Caco-2 (cell line): ENCODE measurements around the gene EMX1. TPM values are rescaled to one million over a fixed set of nuclear protein-coding genes. Genes with fewer than 3 reads are reported as not detected.

ENCODE experiments used
- BruUV-seq: library from RNA; stranded (reverse); fragments of 400-500 nt; replicated peaks from 2 replicates; lab custom pipeline; 2021; lab: Mats Ljungman, UMichigan
- CTCF ChIA-PET: fragments of 300-600 bp; sonication (Branson Sonifier 250); formaldehyde crosslinking; loops from one replicate; lab custom pipeline; 2022; ENCODE audit warnings: antibody characterized with exemption; lab: Charles Lee
- POLR2A ChIA-PET: fragments of 300-600 bp; sonication (Branson Sonifier 250); formaldehyde crosslinking; loops from one replicate; lab custom pipeline; 2022; ENCODE audit warnings: antibody characterized with exemption; lab: Charles Lee
- DNase-seq, 2 experiments: peaks; one replicate each; pipeline versions ENCODE4 v3.0.0 to v3.0.0-alpha.2; 2020 to 2022
- H3K27me3 ChIP-seq: replicated peaks from 2 replicates; pipeline ENCODE4 v1.6.0; 2011; ENCODE audit warnings: low read length; ENCODE audit not compliant: control insufficient read depth, insufficient read depth
- H3K36me3 ChIP-seq: 2 replicates; pipeline ENCODE4 v1.5.1; 2011; ENCODE audit warnings: low read length; ENCODE audit not compliant: control insufficient read depth, insufficient read depth
- H3K4me1 ChIP-seq: fragments of 250-450 bp; sonication (Bioruptor Pico); 2 replicates; pipeline ENCODE4 v1.5.1; 2020; ENCODE audit warnings: mild to moderate bottlenecking
- H3K4me3 ChIP-seq: 2 replicates; pipeline ENCODE4 v1.5.1; 2011; ENCODE audit warnings: low read depth, mild to moderate bottlenecking, control low read depth, low read length
- H3K9me3 ChIP-seq: fragments of 250-450 bp; sonication (Bioruptor Pico); 2 replicates; pipeline ENCODE4 v1.5.1; 2020; ENCODE audit warnings: mild to moderate bottlenecking, moderate library complexity
- H3K27ac Mint-ChIP-seq: one replicate; pipeline ENCODE4 v1.8.0; 2022; ENCODE audit warnings: mixed read lengths; ENCODE audit not compliant: unreplicated experiment
- H3K27me3 Mint-ChIP-seq: one replicate; pipeline ENCODE4 v1.8.0; 2022; ENCODE audit warnings: mixed read lengths; ENCODE audit not compliant: insufficient read depth, unreplicated experiment
- H3K36me3 Mint-ChIP-seq: one replicate; pipeline ENCODE4 v1.8.0; 2022; ENCODE audit warnings: mild to moderate bottlenecking, mixed read lengths; ENCODE audit not compliant: insufficient read depth, unreplicated experiment
- H3K4me1 Mint-ChIP-seq: one replicate; pipeline ENCODE4 v1.8.0; 2022; ENCODE audit warnings: low read depth, mixed read lengths; ENCODE audit not compliant: unreplicated experiment
- H3K4me3 Mint-ChIP-seq: one replicate; pipeline ENCODE4 v1.8.0; 2022; ENCODE audit warnings: mild to moderate bottlenecking, moderate library complexity, mixed read lengths; ENCODE audit not compliant: unreplicated experiment
- H3K9me3 Mint-ChIP-seq: one replicate; pipeline ENCODE4 v1.8.0; 2022; ENCODE audit warnings: mixed read lengths; ENCODE audit not compliant: unreplicated experiment
- CTCF ChIP-seq, 2 experiments: fragments of 200-600 bp in 1 of 2; IDR thresholded peaks; 1 replicate in 1 of 2; 2 replicates in 1 of 2; pipeline versions ENCODE4 v1.5.1 to v1.8.0; 2011 to 2022; ENCODE audit warnings: antibody characterized with exemption in 1 of 2, control low read depth in 1 of 2, inconsistent platforms in 1 of 2, low read depth in 1 of 2, low read length in 1 of 2, mild to moderate bottlenecking in 1 of 2, moderate library complexity in 1 of 2; ENCODE audit not compliant: insufficient read depth in 1 of 2, severe bottlenecking in 1 of 2, unreplicated experiment in 1 of 2
- intact Hi-C: fragments of 100-400 bp; cut with micrococcal nuclease; formaldehyde crosslinking; loops from one replicate; pipeline ENCODE4 v1.10.0; 2022; ENCODE audit not compliant: unreplicated experiment
- total RNA-seq: library from RNA; stranded (reverse); gene quantifications from 2 replicates; pipeline ENCODE4 v1.2.3, GENCODE V29; 2022

The EMX1 gene
- total RNA-seq, 1 experiment from 2014 or later, result 3.6 TPM

DNA sequence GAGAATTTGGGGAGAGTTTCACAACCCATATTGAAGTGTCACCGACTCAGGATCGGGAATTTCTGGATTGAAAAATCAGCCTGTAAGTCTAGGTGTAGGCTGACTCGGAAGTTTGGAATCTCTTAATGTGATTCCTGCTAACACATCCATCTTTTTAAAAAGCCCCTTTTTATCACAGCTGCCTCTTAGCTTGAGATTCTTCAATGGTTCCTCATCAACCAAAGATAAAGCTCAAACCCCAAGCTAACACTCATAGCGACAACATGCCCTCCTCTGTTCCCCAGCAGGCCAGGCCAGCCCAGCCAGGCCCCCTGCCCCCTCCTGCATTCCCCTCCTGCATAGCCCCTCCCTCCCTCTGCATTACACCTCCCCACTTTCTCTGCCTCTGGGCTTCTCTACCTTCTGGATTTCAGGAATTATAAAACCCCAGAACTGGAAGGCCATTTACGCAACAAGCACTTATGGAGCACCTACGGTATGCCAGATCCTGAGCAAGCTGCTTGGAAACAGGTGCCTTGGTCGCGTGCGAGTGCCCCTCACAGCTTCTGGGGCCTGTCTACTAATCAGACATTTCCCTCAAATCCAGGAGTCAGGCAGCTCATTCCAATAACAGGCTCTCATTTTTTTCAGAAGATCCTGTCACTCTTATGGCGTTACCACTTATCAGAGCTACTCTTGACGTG, 63.4 kb downstream of the EMX1 start:
- POLR2A ChIA-PET, result interaction anchor here (0.7 kb wide), 1 partner anchor 15 kb away, joined by 4 read pairs; no protein-coding TSS in a partner anchor
- Mint-ChIP-seq H3K9me3 (no peaks in the 10 kb centered on the region), H3K27ac (peak overlapping the region; percentile 0), H3K27me3 (no peaks in the 10 kb centered on the region), H3K4me1 (peaks cover 30% of the 10 kb centered on the region), H3K4me3 (no peak overlapping the region), H3K36me3 (no peaks in the 10 kb centered on the region)
- no peak for TF ChIP-seq CTCF (IDR thresholded peaks at IDR 0.05; ENCODE audit: insufficient read depth in 1 of 2, low read depth in 1 of 2, low read length in 1 of 2, severe bottlenecking in 1 of 2, unreplicated experiment in 1 of 2)
- no peaks in the 10 kb centered on the region for H3K27me3 ChIP-seq
- BruUV-seq, result no TSS peak
- no peak overlapping the region for H3K4me3 ChIP-seq
- peaks cover 32% of the 10 kb centered on the region for H3K4me1 ChIP-seq
- intact Hi-C loops, result no loop called here
- H3K9me3 ChIP-seq, result no peaks in the 10 kb centered on the region
- H3K36me3 ChIP-seq, result no peaks in the 10 kb centered on the region
- CTCF ChIA-PET, result interaction anchor here (1.3 kb wide), 1 partner anchor 197 kb away, joined by 5 read pairs; no protein-coding TSS in a partner anchor
- no peak for DNase-seq

DNA sequence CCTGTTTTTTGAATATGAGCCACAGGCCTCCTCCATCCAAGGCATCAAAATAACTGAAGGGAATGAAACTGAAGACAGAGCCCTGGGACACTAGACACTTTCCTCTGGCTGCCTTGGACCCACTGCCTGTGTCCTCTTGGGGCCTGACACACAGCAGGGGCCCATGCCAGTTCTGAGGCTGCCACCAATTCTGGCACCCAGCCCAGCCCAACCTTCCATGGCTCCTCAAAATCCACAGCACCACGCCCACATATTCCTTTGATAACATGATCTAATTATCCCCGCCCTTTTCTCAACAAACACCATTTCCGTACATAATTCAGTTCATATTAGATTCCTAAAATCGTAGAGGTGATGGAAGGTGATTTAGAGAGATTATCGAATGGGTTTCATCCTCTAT, 64.2 kb downstream of the EMX1 start:
- no peak for DNase-seq
- BruUV-seq, result no TSS peak
- H3K36me3 ChIP-seq, result no peaks in the 10 kb centered on the region
- no peaks in the 10 kb centered on the region for H3K9me3 ChIP-seq
- Mint-ChIP-seq H3K27me3 (no peaks in the 10 kb centered on the region), H3K27ac (no peak overlapping the region), H3K36me3 (no peaks in the 10 kb centered on the region), H3K4me3 (no peak overlapping the region), H3K4me1 (peaks cover 30% of the 10 kb centered on the region), H3K9me3 (no peaks in the 10 kb centered on the region)
- H3K4me1 ChIP-seq, result peaks cover 32% of the 10 kb centered on the region
- H3K4me3 ChIP-seq, result no peak overlapping the region
- no peak for TF ChIP-seq CTCF (IDR thresholded peaks at IDR 0.05; ENCODE audit: insufficient read depth in 1 of 2, low read depth in 1 of 2, low read length in 1 of 2, severe bottlenecking in 1 of 2, unreplicated experiment in 1 of 2)
- H3K27me3 ChIP-seq, result no peaks in the 10 kb centered on the region
- POLR2A ChIA-PET, result no interaction called here
- CTCF ChIA-PET, result no interaction called here
- intact Hi-C loops, result no loop called here

DNA sequence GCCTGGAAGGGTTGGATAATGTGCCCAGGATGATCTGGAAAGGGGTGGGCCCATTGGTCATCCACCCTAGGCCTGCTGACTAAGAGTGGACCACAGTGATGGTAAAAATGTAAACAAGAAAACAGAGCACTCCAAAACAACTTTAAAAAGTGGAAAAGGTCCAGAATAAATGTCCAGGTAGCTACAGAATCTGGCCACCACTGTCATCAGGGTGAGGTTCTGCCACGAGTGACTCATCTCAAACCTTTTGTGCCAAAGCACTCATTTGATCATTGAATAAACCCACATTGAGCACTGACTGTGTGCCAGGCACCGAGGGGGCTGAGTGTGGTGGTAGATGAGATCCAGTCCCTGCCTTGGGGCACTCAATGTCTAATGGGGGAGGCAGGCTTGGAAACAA, 64.9 kb downstream of the EMX1 start:
- H3K36me3 Mint-ChIP-seq, result no peaks in the 10 kb centered on the region
- peaks cover 32% of the 10 kb centered on the region for H3K4me1 ChIP-seq
- H3K27me3 Mint-ChIP-seq, result no peaks in the 10 kb centered on the region
- BruUV-seq, result no TSS peak
- no peak overlapping the region for H3K4me3 ChIP-seq
- H3K9me3 Mint-ChIP-seq, result no peaks in the 10 kb centered on the region
- no peak overlapping the region for H3K4me3 Mint-ChIP-seq
- no peak for DNase-seq
- no peaks in the 10 kb centered on the region for H3K36me3 ChIP-seq
- TF ChIP-seq CTCF (IDR thresholded peaks at IDR 0.05; ENCODE audit: insufficient read depth in 1 of 2, low read depth in 1 of 2, low read length in 1 of 2, severe bottlenecking in 1 of 2, unreplicated experiment in 1 of 2), result no peak
- ChIA-PET POLR2A (no interaction called here), CTCF (no interaction called here)
- intact Hi-C loops, result no loop called here
- H3K9me3 ChIP-seq, result no peaks in the 10 kb centered on the region
- no peaks in the 10 kb centered on the region for H3K27me3 ChIP-seq
- H3K4me1 Mint-ChIP-seq, result peaks cover 30% of the 10 kb centered on the region
- H3K27ac Mint-ChIP-seq, result no peak overlapping the region
